Ascending aorta (tissue), 2 donors: Measurements from ENCODE around the gene BEND6. TPM values are rescaled to one million over a fixed set of nuclear protein-coding genes. Genes with fewer than 3 reads are reported as not detected.

Experiments
- DNase-seq, 2 donors: peaks; one replicate each; pipeline ENCODE4 v3.0.0-alpha.2; 2019; ENCODE audit warnings: low spot score in 2 of 2
- H3K27ac ChIP-seq, 2 donors: fragments of 200-600 bp; sonication (generic); one replicate each; pipeline ENCODE4 v1.5.1; 2016 to 2017; ENCODE audit warnings: mild to moderate bottlenecking in 1 of 2
- H3K27me3 ChIP-seq: fragments of 200-600 bp; sonication (generic); one replicate; pipeline ENCODE4 v1.5.1; 2017
- H3K36me3 ChIP-seq, 2 donors: fragments of 200-600 bp; sonication (generic); one replicate each; pipeline ENCODE4 v1.5.1; 2016
- H3K4me1 ChIP-seq, 2 donors: fragments of 200-600 bp; sonication (generic); one replicate each; pipeline ENCODE4 v1.5.1; 2016 to 2017; ENCODE audit warnings: mild to moderate bottlenecking in 1 of 2
- H3K4me3 ChIP-seq, 2 donors: fragments of 200-600 bp; sonication (generic); one replicate each; pipeline ENCODE4 v1.5.1; 2016 to 2017; ENCODE audit warnings: mild to moderate bottlenecking in 1 of 2
- H3K9me3 ChIP-seq, 2 donors: fragments of 200-600 bp; sonication (generic); one replicate each; pipeline ENCODE4 v1.5.1; 2016
- intact Hi-C: fragments of 100-400 bp; cut with DNase I; formaldehyde crosslinking; loops from one replicate; pipeline ENCODE4 v1.15.1; 2023
- total RNA-seq: library from RNA; depleted of rRNA; stranded (reverse); fragments of >200 nt; gene quantifications from one replicate; pipeline ENCODE4 v1.1.0, GENCODE V29; 2016
- TF ChIP-seq, protein P1 (sequence below), 3 experiments: fragments of 200-600 bp in 2 of 3; fragments of 450-650 bp in 1 of 3; sonication (generic) in 2 of 3; IDR thresholded peaks; one replicate each; pipeline ENCODE4 v1.5.1; 2016 to 2019; ENCODE audit warnings: antibody characterized with exemption in 3 of 3, mild to moderate bottlenecking in 1 of 3, moderate library complexity in 1 of 3

The BEND6 gene
- total RNA-seq, 1 donor from 2014 or later: 1.3 TPM

DNA sequence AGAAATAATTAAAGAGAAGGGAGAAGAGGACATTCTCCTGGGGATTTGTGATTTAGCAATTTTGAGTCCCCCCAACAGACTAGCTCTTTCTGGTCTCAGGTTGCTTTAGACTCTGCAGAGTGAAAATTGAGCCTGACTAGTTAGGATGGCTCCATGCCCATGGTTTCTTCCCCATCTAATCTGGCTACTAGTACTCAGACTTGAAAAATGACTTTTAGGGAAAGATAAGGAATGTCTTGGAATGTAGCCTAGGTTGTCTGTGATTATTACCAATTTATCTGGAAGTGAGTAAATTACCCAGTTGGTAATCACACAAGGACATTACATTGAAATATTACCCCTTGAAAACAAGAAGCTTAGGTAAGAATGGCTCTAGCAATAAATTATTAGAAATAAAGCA lies 4.2 kb downstream of the BEND6 start:
- Histone ChIP-seq H3K27ac (no peak overlapping the region), H3K36me3 (no peaks in the 10 kb centered on the region), H3K4me3 (no peak overlapping the region), H3K27me3 (no peaks in the 10 kb centered on the region), H3K9me3 (no peaks in the 10 kb centered on the region), H3K4me1 (peaks cover 0 to 3% of the 10 kb centered on the region in 2 donors)
- DNase-seq: no peak
- TF ChIP-seq, protein P1, sequence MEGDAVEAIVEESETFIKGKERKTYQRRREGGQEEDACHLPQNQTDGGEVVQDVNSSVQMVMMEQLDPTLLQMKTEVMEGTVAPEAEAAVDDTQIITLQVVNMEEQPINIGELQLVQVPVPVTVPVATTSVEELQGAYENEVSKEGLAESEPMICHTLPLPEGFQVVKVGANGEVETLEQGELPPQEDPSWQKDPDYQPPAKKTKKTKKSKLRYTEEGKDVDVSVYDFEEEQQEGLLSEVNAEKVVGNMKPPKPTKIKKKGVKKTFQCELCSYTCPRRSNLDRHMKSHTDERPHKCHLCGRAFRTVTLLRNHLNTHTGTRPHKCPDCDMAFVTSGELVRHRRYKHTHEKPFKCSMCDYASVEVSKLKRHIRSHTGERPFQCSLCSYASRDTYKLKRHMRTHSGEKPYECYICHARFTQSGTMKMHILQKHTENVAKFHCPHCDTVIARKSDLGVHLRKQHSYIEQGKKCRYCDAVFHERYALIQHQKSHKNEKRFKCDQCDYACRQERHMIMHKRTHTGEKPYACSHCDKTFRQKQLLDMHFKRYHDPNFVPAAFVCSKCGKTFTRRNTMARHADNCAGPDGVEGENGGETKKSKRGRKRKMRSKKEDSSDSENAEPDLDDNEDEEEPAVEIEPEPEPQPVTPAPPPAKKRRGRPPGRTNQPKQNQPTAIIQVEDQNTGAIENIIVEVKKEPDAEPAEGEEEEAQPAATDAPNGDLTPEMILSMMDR (IDR thresholded peaks at IDR 0.05): no peak
- intact Hi-C loops: loop anchor here (2.0 to 10.0 kb wide), 3 partner anchors 54 to 216 kb away; partner anchors contain the start of gene BAG2

DNA sequence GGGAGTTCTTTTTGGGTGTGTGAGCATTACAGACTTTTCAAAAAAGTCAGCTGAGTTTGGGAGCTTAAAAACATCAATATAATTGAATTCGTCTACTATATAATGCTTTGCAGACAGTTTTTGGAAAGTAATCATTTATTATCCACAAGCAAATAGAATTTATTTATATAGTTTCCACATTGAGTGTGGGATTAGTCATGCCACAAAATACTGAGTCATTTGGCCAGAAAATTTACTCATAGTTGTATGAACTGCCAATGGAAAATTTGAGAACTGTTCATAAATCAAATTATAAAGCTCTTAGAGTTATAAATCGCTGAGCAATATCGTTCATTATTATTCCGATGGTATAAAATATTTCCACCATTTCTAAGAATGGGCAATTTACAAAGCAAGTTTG lies 5.0 kb downstream of the BEND6 start:
- H3K27me3 ChIP-seq: no peaks in the 10 kb centered on the region
- no peak for DNase-seq
- no peaks in the 10 kb centered on the region for H3K9me3 ChIP-seq
- peaks cover 0 to 3% of the 10 kb centered on the region in 2 donors for H3K4me1 ChIP-seq
- intact Hi-C loops: loop anchor here (2.0 to 10.0 kb wide), 3 partner anchors 55 to 215 kb away; partner anchors contain the start of gene BAG2
- H3K27ac ChIP-seq: no peak overlapping the region
- H3K36me3 ChIP-seq: no peaks in the 10 kb centered on the region
- no peak overlapping the region for H3K4me3 ChIP-seq
- TF ChIP-seq, protein P1 (IDR thresholded peaks at IDR 0.05): no peak

DNA sequence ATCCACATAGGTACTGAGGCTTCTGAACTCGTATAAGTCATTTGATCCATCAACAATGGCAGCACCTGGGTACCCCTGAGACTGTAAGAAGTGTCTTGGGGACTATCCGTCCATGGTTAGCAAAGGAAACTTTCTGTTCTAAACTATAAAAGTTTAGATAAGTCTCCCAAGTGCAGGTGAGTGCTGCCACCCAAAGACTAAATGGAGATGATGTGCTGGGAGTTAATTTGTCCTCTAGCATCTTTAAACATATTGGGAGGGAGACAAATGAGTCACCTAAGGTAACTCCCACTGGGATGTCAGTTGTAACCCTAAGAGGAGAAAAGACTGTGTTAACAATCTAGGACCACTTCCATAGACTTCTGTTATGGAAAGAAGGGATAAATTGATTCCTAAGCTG lies 6.2 kb downstream of the BEND6 start:
- Histone ChIP-seq H3K9me3 (no peaks in the 10 kb centered on the region), H3K36me3 (no peaks in the 10 kb centered on the region), H3K27me3 (no peaks in the 10 kb centered on the region), H3K27ac (no peak overlapping the region), H3K4me1 (peaks cover 0 to 3% of the 10 kb centered on the region in 2 donors), H3K4me3 (no peak overlapping the region)
- no peak for DNase-seq
- intact Hi-C loops: no loop called here
- TF ChIP-seq, protein P1 (IDR thresholded peaks at IDR 0.05): no peak

DNA sequence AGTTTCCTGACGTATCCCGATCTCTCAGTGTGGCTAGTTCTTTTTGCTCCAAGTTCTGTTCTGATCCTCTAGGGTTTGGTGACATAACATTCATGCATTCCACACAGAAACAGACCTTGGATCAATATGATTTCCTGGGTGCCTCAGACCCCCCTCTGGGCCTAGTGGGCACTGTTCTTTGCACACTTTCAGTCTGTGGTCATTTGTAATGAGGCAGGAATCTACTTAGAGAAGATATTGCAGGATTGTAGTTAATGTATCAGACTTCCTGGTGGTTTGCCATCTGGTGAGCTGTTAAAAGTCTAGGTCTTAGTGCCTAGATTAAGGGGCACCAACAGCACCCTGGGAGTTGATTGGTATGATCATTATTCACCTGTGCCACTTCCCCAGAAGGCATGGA lies 7.5 kb downstream of the BEND6 start:
- Histone ChIP-seq H3K27ac (no peak overlapping the region), H3K9me3 (no peaks in the 10 kb centered on the region), H3K4me3 (no peak overlapping the region), H3K4me1 (peaks cover 0 to 3% of the 10 kb centered on the region in 2 donors), H3K27me3 (no peaks in the 10 kb centered on the region), H3K36me3 (no peaks in the 10 kb centered on the region)
- intact Hi-C loops: no loop called here
- TF ChIP-seq, protein P1 (IDR thresholded peaks at IDR 0.05): no peak
- DNase-seq: no peak

DNA sequence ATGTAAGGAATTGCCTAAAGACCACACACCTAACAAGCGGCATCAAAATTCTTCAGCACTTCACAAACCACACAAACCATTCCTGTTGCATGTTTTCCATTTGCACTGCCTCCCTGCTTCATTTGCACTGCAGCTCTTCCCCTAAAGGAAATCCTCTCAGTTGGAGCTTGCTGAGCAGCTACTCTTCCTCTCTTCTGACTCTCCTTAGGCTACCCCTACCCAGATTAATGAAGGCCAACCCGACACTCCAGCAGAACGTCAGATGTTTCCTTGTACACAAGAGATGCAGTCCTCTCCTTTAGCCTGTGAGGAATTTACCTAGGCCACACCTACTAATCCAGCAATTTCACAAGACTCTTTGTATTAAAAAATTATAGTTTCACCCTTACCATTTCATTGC lies 8.1 kb downstream of the BEND6 start:
- intact Hi-C loops: no loop called here
- no peaks in the 10 kb centered on the region for H3K27me3 ChIP-seq
- H3K36me3 ChIP-seq: no peaks in the 10 kb centered on the region
- peaks cover 0 to 3% of the 10 kb centered on the region in 2 donors for H3K4me1 ChIP-seq
- no peaks in the 10 kb centered on the region for H3K9me3 ChIP-seq
- no peak for DNase-seq
- no peak overlapping the region for H3K27ac ChIP-seq
- TF ChIP-seq, protein P1 (IDR thresholded peaks at IDR 0.05): no peak
- no peak overlapping the region for H3K4me3 ChIP-seq

DNA sequence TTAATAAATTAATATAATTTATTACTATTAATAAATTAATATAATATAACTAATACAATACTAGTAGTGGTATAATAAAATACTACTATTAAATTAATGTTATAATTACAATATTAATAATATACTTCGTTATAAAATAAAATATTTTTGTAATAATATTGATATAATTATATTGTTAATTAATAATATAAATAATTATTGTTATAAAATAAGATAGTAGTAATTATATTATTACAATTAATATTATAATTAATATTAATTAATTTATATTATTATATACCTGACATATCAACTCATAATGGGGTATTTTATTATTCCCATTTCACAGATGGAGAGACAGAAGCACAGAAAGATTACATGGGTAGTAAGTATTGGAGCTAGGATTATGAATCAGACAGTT lies 8.9 kb downstream of the BEND6 start:
- Histone ChIP-seq H3K9me3 (no peaks in the 10 kb centered on the region), H3K36me3 (no peaks in the 10 kb centered on the region), H3K27ac (no peak overlapping the region), H3K4me1 (peaks cover 0 to 3% of the 10 kb centered on the region in 2 donors), H3K27me3 (no peaks in the 10 kb centered on the region), H3K4me3 (no peak overlapping the region)
- intact Hi-C loops: no loop called here
- DNase-seq: no peak
- TF ChIP-seq, protein P1 (IDR thresholded peaks at IDR 0.05): no peak
